ENCODE data around the gene RHOBTB3.

DNA sequence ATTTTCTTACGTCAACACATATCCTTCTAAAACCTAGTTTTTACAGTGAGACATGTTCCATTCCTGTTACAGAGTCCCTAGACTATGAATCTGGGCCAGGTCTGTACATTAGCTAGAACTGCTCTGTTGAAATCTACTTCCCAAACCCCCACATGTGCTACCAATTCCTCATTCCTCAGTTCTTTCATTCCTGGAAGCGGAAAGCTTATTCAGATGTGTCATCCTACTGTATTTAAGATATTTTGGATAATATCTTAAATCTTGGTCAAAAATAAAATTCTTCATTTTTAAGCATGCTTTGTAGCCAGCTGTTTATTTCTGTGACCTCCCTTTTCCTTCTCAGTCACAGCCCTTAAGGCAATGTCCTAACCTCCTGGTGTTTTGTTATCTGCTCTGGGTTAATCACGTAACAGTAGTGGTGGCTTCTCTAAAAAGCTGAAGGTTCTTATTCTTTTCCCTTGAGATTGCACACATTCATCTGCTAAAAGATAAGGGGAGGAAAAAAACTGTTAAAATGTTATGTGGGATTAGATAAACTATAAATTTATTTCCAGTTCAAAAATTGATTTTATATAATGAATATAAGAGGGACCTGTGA lies 55.8 kb downstream of the RHOBTB3 start:
- TF ChIP-seq POLR2A (IDR thresholded peaks at IDR 0.05) (no peak), POLR2AphosphoS5 (IDR thresholded peaks at IDR 0.05) (no peak)
- TF ChIP-seq, protein P1, sequence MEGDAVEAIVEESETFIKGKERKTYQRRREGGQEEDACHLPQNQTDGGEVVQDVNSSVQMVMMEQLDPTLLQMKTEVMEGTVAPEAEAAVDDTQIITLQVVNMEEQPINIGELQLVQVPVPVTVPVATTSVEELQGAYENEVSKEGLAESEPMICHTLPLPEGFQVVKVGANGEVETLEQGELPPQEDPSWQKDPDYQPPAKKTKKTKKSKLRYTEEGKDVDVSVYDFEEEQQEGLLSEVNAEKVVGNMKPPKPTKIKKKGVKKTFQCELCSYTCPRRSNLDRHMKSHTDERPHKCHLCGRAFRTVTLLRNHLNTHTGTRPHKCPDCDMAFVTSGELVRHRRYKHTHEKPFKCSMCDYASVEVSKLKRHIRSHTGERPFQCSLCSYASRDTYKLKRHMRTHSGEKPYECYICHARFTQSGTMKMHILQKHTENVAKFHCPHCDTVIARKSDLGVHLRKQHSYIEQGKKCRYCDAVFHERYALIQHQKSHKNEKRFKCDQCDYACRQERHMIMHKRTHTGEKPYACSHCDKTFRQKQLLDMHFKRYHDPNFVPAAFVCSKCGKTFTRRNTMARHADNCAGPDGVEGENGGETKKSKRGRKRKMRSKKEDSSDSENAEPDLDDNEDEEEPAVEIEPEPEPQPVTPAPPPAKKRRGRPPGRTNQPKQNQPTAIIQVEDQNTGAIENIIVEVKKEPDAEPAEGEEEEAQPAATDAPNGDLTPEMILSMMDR (IDR thresholded peaks at IDR 0.05): no peak

Data from prostate gland (tissue), 2 donors.